BLaER1 (cell line): Measurements from ENCODE around the gene SLC9C2.
"Not testable (repeated sequence)": the region's sequence is repeated elsewhere in the genome, so short reads cannot be mapped to it uniquely, and the experiment has no call there.

Experiments used
- H3K27ac ChIP-seq: shearing (Covaris generic); formaldehyde crosslinking; 2 replicates; pipeline ENCODE4 v1.8.1; 2022
- H3K27me3 ChIP-seq: shearing (Covaris generic); formaldehyde crosslinking; 2 replicates; pipeline ENCODE4 v1.8.1; 2022
- H3K36me3 ChIP-seq: shearing (Covaris generic); formaldehyde crosslinking; 2 replicates; pipeline ENCODE4 v1.8.1; 2022
- H3K4me1 ChIP-seq: shearing (Covaris generic); formaldehyde crosslinking; 2 replicates; pipeline ENCODE4 v1.8.1; 2022
- H3K4me2 ChIP-seq: shearing (Covaris generic); formaldehyde crosslinking; 2 replicates; pipeline ENCODE4 v1.8.1; 2022
- H3K4me3 ChIP-seq: shearing (Covaris generic); formaldehyde crosslinking; 2 replicates; pipeline ENCODE4 v1.8.1; 2022
- H3K9ac ChIP-seq: shearing (Covaris generic); formaldehyde crosslinking; 2 replicates; pipeline ENCODE4 v1.8.1; 2022
- H3K9me3 ChIP-seq: shearing (Covaris generic); formaldehyde crosslinking; 2 replicates; pipeline ENCODE4 v1.8.1; 2022
- H4K20me1 ChIP-seq: shearing (Covaris generic); formaldehyde crosslinking; 2 replicates; pipeline ENCODE4 v1.8.1; 2022
- Cebpa-rat ChIP-seq: shearing (Covaris generic); IDR thresholded peaks from 2 replicates; pipeline ENCODE4 v1.8.1; 2022

SLC9C2 gene

GRCh38 chr1:173635116-173635515 lies 32.2 kb upstream of the SLC9C2 start, which contains the start of gene TEX50:
TEX50 (plus strand) TSS chr1:173635338; CDS start chr1:173635522, 184 bp downstream.
- H3K4me1 ChIP-seq: no peaks in the 10 kb centered on the region
- no peak within 1 kb of the TSS for H3K27ac ChIP-seq
- H3K9me3 ChIP-seq: 0 out of 2 replicates have a peak, but pooled peaks cover 4% of the 10 kb centered on the region
- no peaks in the 10 kb centered on the region for H3K27me3 ChIP-seq
- no peaks in the 10 kb centered on the region for H4K20me1 ChIP-seq
- H3K9ac ChIP-seq: no peak within 1 kb of the TSS
- H3K4me2 ChIP-seq: no peak within 1 kb of the TSS
- no peak for TF ChIP-seq Cebpa-rat
- no peaks in the 10 kb centered on the region for H3K36me3 ChIP-seq
- H3K4me3 ChIP-seq: no peak within 1 kb of the TSS

- Histone ChIP-seq H4K20me1 (no peaks in the 10 kb centered on the region), H3K4me3 (no peak overlapping the region), H3K27ac (no peak overlapping the region), H3K9me3 (no peaks in the 10 kb centered on the region), H3K36me3 (no peaks in the 10 kb centered on the region), H3K27me3 (no peaks in the 10 kb centered on the region), H3K9ac (no peak overlapping the region), H3K4me1 (no peaks in the 10 kb centered on the region), H3K4me2 (no peak overlapping the region)
- TF ChIP-seq Cebpa-rat: no peak
Measured at GRCh38 chr1:173628888-173629287, 26.0 kb upstream of the SLC9C2 start.

GRCh38 chr1:173627269-173627668 lies 24.4 kb upstream of the SLC9C2 start:
- Histone ChIP-seq H3K4me3 (no peak overlapping the region), H3K9ac (no peak overlapping the region), H3K27ac (no peak overlapping the region), H3K36me3 (no peaks in the 10 kb centered on the region), H3K9me3 (no peaks in the 10 kb centered on the region), H3K4me2 (no peak overlapping the region), H3K27me3 (no peaks in the 10 kb centered on the region), H3K4me1 (no peaks in the 10 kb centered on the region), H4K20me1 (no peaks in the 10 kb centered on the region)
- no peak for TF ChIP-seq Cebpa-rat

- Histone ChIP-seq H3K4me2 (no peak overlapping the region), H3K4me3 (no peak overlapping the region), H3K4me1 (no peaks in the 10 kb centered on the region), H4K20me1 (no peaks in the 10 kb centered on the region), H3K36me3 (no peaks in the 10 kb centered on the region), H3K27ac (no peak overlapping the region), H3K9me3 (peaks cover 59% of the 10 kb centered on the region), H3K27me3 (no peaks in the 10 kb centered on the region), H3K9ac (no peak overlapping the region)
- no peak for TF ChIP-seq Cebpa-rat
Measured at GRCh38 chr1:173616859-173617258, 14.0 kb upstream of the SLC9C2 start.

- not testable (repeated sequence) for H3K4me1 ChIP-seq, H3K4me3 ChIP-seq, H3K9ac ChIP-seq, H4K20me1 ChIP-seq, H3K4me2 ChIP-seq, H3K36me3 ChIP-seq, H3K27ac ChIP-seq, H3K27me3 ChIP-seq
- H3K9me3 ChIP-seq: peaks cover 31% of the 10 kb centered on the region
Measured at GRCh38 chr1:173613086-173613485, 10.2 kb upstream of the SLC9C2 start.

DNA sequence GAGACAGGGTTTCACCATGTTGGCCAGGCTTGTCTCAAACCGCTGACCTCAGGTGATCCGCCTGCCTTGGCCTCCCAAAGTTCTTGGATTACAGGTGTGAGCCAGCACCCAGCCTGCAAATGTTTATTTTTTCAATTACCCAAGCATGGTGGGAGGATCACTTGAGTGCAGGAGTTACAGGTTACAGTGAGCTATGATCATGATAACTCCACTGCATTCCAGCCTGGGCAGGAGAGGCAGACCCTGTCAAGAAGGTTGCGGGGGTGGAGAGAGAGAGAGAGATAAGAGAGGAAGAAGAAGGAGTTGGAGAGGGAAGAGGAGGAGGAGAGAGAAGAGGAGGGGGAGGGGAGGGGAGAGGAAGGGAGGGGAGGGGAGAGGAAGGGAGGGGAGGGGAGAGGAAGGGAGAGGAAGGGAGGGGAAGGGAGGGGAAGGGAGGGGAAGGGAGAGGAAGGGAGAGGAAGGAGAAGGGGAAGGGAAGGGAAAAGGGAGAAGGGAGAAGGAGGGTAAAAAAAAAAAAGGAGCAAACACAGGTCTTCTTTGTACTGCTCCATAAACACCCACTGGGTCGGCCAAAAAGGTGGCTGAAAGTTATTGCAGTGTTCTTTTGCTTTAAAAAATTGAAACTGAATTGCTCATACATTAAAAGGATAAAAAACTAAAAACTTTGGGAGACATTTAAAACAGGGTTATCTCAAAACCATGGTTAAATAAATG lies 5.8 kb upstream of the SLC9C2 start:
- Histone ChIP-seq H3K4me3 (no peak overlapping the region), H3K36me3 (no peaks in the 10 kb centered on the region), H3K4me2 (no peak overlapping the region), H3K4me1 (peaks cover 8% of the 10 kb centered on the region), H4K20me1 (no peaks in the 10 kb centered on the region), H3K27me3 (no peaks in the 10 kb centered on the region), H3K27ac (no peak overlapping the region), H3K9me3 (peaks cover 17% of the 10 kb centered on the region), H3K9ac (no peak overlapping the region)
- TF ChIP-seq Cebpa-rat: no peak

DNA sequence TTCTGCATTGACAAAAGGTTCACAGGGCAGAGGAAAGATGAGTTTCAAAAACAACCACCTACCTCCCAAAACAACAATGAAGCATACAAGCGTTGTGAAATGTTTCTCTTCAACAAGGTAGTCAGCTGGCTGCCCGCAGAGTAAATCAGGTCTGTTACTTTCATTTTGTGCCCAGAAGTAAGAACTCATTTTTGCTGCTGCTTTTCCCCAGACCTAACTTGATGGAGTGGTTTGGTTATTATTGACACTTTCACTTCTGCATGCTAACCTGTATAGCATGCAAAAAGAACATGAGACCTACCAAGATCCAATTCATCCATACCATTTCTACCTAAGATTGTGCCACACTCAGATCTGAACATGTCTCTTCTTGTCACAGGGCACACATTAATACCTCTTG lies 1.3 kb downstream of the SLC9C2 start:
- no peak overlapping the region for H3K27ac ChIP-seq
- H3K4me1 ChIP-seq: peaks cover 22% of the 10 kb centered on the region
- H3K4me2 ChIP-seq: no peak overlapping the region
- no peaks in the 10 kb centered on the region for H3K9me3 ChIP-seq
- H3K9ac ChIP-seq: no peak overlapping the region
- no peak overlapping the region for H3K4me3 ChIP-seq
- no peak for TF ChIP-seq Cebpa-rat
- no peaks in the 10 kb centered on the region for H4K20me1 ChIP-seq
- H3K36me3 ChIP-seq: no peaks in the 10 kb centered on the region
- no peaks in the 10 kb centered on the region for H3K27me3 ChIP-seq

DNA sequence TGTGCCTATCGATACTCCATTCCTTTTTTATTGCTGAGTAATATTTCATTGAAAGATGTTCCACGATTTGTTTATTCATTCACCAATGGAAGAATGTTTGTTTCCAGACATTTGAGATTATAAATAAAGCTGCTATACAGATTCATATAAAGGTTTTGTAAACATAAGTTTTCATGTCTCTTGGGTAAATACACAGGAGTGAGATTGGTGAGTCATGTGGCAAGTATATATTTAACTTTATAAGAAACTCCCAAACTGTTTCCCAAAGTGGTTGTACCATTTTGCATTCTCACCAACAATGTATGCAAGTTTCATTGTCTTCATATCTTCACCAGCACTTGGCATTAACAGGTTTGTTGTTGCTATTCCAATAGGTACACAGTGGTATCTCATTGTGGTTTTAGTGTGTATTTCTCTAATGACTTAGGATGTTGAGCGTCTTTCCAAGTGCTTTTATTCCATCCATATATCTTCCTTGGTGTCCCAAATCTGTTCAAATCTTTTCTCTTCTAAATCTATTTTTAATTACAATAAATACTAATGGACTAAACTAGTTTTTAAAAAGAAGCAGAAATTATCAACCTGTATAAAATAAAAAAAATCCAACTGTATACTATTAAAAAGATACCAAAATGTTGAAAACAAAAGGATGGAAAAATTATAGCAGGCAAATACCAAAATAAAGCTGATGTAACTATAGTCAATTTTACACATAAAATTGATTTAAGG lies 6.6 kb downstream of the SLC9C2 start:
- H4K20me1 ChIP-seq: no peaks in the 10 kb centered on the region
- no peak overlapping the region for H3K27ac ChIP-seq
- no peak for TF ChIP-seq Cebpa-rat
- no peaks in the 10 kb centered on the region; the same call in 1 of the 2 replicates for H3K9me3 ChIP-seq
- no peaks in the 10 kb centered on the region for H3K36me3 ChIP-seq
- H3K4me2 ChIP-seq: no peak overlapping the region
- no peaks in the 10 kb centered on the region for H3K27me3 ChIP-seq
- H3K4me1 ChIP-seq: no peaks in the 10 kb centered on the region
- H3K9ac ChIP-seq: no peak overlapping the region
- H3K4me3 ChIP-seq: no peak overlapping the region

- H3K27ac ChIP-seq, H3K36me3 ChIP-seq, H3K4me2 ChIP-seq, H3K4me3 ChIP-seq, H3K9ac ChIP-seq, H4K20me1 ChIP-seq, H3K27me3 ChIP-seq, H3K4me1 ChIP-seq, H3K9me3 ChIP-seq: not testable (repeated sequence)
Measured at GRCh38 chr1:173591138-173591537, 11.7 kb downstream of the SLC9C2 start.

DNA sequence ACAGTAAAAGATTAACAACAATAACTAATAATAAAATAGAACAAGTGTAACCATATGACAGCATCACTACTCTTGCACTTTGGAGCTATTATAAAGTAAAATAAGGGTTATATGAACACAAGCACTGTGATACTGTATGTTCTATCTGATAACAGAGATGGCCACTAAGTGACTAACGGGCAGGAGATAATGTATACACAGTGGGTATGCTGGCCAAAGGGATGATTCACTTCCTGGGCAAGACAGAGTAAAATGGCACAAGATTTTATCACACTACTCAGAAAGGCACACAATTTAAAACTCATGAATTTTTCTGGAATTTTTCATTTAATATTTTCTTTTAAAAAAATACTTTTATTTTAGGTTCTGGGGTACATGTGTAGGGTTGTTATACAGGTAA lies 12.3 kb downstream of the SLC9C2 start:
- Histone ChIP-seq H3K27me3 (no peaks in the 10 kb centered on the region), H4K20me1 (no peaks in the 10 kb centered on the region), H3K4me3 (no peak overlapping the region), H3K9ac (no peak overlapping the region), H3K36me3 (no peaks in the 10 kb centered on the region), H3K4me1 (no peaks in the 10 kb centered on the region), H3K9me3 (no peaks in the 10 kb centered on the region), H3K27ac (no peak overlapping the region), H3K4me2 (no peak overlapping the region)
- no peak for TF ChIP-seq Cebpa-rat
